WTC11 (cell line): ENCODE measurements around the gene FETUB. TPM values are rescaled to one million over a fixed set of nuclear protein-coding genes. Genes with fewer than 3 reads are reported as not detected.

Experiments used
- ATAC-seq: fragments of 200-7000 bp; cut with Tn5 transposase; 2 replicates; pipeline ENCODE4 v1.10.0; 2021; ENCODE audit warnings: mild to moderate bottlenecking, moderate library complexity
- CTCF ChIA-PET: fragments of 300-600 bp; sonication (Branson Sonifier 250); formaldehyde crosslinking; loops from one replicate; lab custom pipeline; 2021; ENCODE audit warnings: antibody characterized with exemption; lab: Charles Lee
- POLR2A ChIA-PET: fragments of 350-600 bp; sonication (Branson Sonifier 250); formaldehyde crosslinking; loops from one replicate; lab custom pipeline; 2021; ENCODE audit warnings: antibody characterized with exemption; lab: Charles Lee
- DNase-seq: peaks from one replicate; pipeline ENCODE4 v3.0.0; 2021; ENCODE audit warnings: low spot score
- H3K27ac Mint-ChIP-seq: 2 replicates; pipeline ENCODE4 v1.8.0; 2021; ENCODE audit warnings: mixed read lengths
- H3K27me3 Mint-ChIP-seq: 2 replicates; pipeline ENCODE4 v1.8.0; 2021; ENCODE audit warnings: low read depth, mild to moderate bottlenecking, moderate library complexity, mixed read lengths
- H3K36me3 Mint-ChIP-seq: 2 replicates; pipeline ENCODE4 v1.8.0; 2021; ENCODE audit warnings: mixed read lengths
- H3K4me1 Mint-ChIP-seq: 2 replicates; pipeline ENCODE4 v1.8.0; 2022; ENCODE audit warnings: mixed read lengths
- H3K4me3 Mint-ChIP-seq: 2 replicates; pipeline ENCODE4 v1.8.0; 2021; ENCODE audit warnings: mild to moderate bottlenecking, moderate library complexity, mixed read lengths
- H3K9me3 Mint-ChIP-seq: 2 replicates; pipeline ENCODE4 v1.8.0; 2021; ENCODE audit warnings: mixed read lengths
- CREM ChIP-seq: sonication (generic); formaldehyde crosslinking; IDR thresholded peaks from 2 replicates; pipeline ENCODE4 v1.8.1; 2022; ENCODE audit warnings: mild to moderate bottlenecking, missing genetic modification reagents, moderate library complexity
- EMX1 ChIP-seq: fragments of 250-450 bp; sonication (Bioruptor Pico); IDR thresholded peaks from 2 replicates; pipeline ENCODE4 v1.8.0; 2021; ENCODE audit warnings: mild to moderate bottlenecking
- MXD4 ChIP-seq: fragments of 250-450 bp; sonication (Bioruptor Pico); IDR thresholded peaks from 2 replicates; pipeline ENCODE4 v1.8.0; 2021; ENCODE audit warnings: mild to moderate bottlenecking, moderate library complexity, borderline replicate concordance
- NFYB ChIP-seq: sonication (generic); formaldehyde crosslinking; conservative IDR thresholded peaks from 2 replicates; pipeline ENCODE4 v1.8.0; 2022; ENCODE audit warnings: low read depth, missing genetic modification reagents
- NR1H2 ChIP-seq: sonication (generic); formaldehyde crosslinking; IDR thresholded peaks from 2 replicates; pipeline ENCODE4 v1.9.0; 2021; ENCODE audit warnings: mild to moderate bottlenecking, moderate library complexity, missing genetic modification reagents
- NR3C1 ChIP-seq: sonication (generic); formaldehyde crosslinking; conservative IDR thresholded peaks from 2 replicates; pipeline ENCODE4 v1.8.1; 2023; ENCODE audit warnings: low read depth, mild to moderate bottlenecking, missing genetic modification reagents
- RELA ChIP-seq: sonication (generic); formaldehyde crosslinking; IDR thresholded peaks from 2 replicates; pipeline ENCODE4 v1.8.1; 2022; ENCODE audit warnings: missing genetic modification reagents, mild to moderate bottlenecking, borderline replicate concordance
- SMAD3 ChIP-seq: sonication (generic); formaldehyde crosslinking; IDR thresholded peaks from 2 replicates; pipeline ENCODE4 v1.8.0; 2022; ENCODE audit warnings: missing genetic modification reagents, mild to moderate bottlenecking, borderline replicate concordance
- SP1 ChIP-seq: sonication (generic); formaldehyde crosslinking; conservative IDR thresholded peaks from 2 replicates; pipeline ENCODE4 v1.8.1; 2022; ENCODE audit warnings: missing genetic modification reagents
- TEAD1 ChIP-seq: sonication (generic); formaldehyde crosslinking; IDR thresholded peaks from 2 replicates; pipeline ENCODE4 v1.8.0; 2022; ENCODE audit warnings: mild to moderate bottlenecking, missing genetic modification reagents
- ZMAT4 ChIP-seq: fragments of 250-450 bp; sonication (Bioruptor Pico); IDR thresholded peaks from 2 replicates; pipeline ENCODE4 v1.9.0; 2021; ENCODE audit warnings: mild to moderate bottlenecking
- total RNA-seq: library from RNA; stranded (reverse); gene quantifications from 3 replicates; pipeline ENCODE4 v1.2.3, GENCODE V29; 2021
- TF ChIP-seq, protein P1 (sequence below): sonication (generic); formaldehyde crosslinking; IDR thresholded peaks from 2 replicates; pipeline ENCODE4 v1.8.0; 2022; ENCODE audit warnings: mild to moderate bottlenecking, missing genetic modification reagents
- TF ChIP-seq, protein P2 (sequence below): fragments of 200-600 bp; IDR thresholded peaks from 2 replicates; pipeline ENCODE4 v1.8.0; 2022; ENCODE audit warnings: antibody characterized with exemption
- TF ChIP-seq, protein P3 (sequence below): fragments of 250-450 bp; sonication (Bioruptor Pico); IDR thresholded peaks from 2 replicates; pipeline ENCODE4 v1.9.0; 2021; ENCODE audit warnings: mild to moderate bottlenecking, borderline replicate concordance
- TF ChIP-seq, protein P4 (sequence below): sonication (generic); formaldehyde crosslinking; IDR thresholded peaks from 2 replicates; pipeline ENCODE4 v1.8.1; 2023; ENCODE audit warnings: mild to moderate bottlenecking, missing genetic modification reagents

FETUB gene
- total RNA-seq, 1 experiment from 2014 or later, result not detected

DNA sequence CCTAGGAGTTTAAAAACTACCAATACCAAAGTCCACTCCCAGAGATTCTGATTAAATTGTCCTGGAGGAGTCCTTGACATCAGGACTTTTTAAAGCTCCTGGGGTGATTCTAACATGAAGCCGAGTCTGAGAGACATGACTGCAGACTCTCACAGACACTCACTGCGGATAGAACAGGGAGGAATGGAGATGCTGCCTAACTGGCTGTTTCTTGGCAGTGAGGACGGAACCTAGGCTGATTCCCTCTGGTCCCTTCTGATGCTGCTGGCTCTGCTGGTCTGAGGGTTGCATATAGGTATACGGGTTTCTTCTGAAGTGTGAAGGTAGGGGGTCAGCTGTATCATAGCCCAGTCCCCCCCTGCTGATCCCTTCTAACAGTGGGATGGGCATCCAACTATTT is 24.3 kb downstream of the FETUB start:
- H3K36me3 Mint-ChIP-seq, result peaks cover 6% of the 10 kb centered on the region
- DNase-seq, result no peak
- TF ChIP-seq RELA (CRISPR knock-in tag), result no peak
- no peak for TF ChIP-seq NR3C1 (CRISPR knock-in tag)
- TF ChIP-seq NFYB (CRISPR knock-in tag), result no peak
- no peak for TF ChIP-seq CREM (CRISPR knock-in tag)
- no peak for TF ChIP-seq EMX1
- TF ChIP-seq MXD4 (CRISPR knock-in tag), result no peak
- no peak for TF ChIP-seq SMAD3
- TF ChIP-seq ZMAT4 (CRISPR knock-in tag), result no peak
- TF ChIP-seq, protein P1, sequence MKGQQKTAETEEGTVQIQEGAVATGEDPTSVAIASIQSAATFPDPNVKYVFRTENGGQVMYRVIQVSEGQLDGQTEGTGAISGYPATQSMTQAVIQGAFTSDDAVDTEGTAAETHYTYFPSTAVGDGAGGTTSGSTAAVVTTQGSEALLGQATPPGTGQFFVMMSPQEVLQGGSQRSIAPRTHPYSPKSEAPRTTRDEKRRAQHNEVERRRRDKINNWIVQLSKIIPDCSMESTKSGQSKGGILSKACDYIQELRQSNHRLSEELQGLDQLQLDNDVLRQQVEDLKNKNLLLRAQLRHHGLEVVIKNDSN, result no peak
- no peak for TF ChIP-seq NR1H2 (CRISPR knock-in tag)
- TF ChIP-seq, protein P2, sequence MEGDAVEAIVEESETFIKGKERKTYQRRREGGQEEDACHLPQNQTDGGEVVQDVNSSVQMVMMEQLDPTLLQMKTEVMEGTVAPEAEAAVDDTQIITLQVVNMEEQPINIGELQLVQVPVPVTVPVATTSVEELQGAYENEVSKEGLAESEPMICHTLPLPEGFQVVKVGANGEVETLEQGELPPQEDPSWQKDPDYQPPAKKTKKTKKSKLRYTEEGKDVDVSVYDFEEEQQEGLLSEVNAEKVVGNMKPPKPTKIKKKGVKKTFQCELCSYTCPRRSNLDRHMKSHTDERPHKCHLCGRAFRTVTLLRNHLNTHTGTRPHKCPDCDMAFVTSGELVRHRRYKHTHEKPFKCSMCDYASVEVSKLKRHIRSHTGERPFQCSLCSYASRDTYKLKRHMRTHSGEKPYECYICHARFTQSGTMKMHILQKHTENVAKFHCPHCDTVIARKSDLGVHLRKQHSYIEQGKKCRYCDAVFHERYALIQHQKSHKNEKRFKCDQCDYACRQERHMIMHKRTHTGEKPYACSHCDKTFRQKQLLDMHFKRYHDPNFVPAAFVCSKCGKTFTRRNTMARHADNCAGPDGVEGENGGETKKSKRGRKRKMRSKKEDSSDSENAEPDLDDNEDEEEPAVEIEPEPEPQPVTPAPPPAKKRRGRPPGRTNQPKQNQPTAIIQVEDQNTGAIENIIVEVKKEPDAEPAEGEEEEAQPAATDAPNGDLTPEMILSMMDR, result no peak
- TF ChIP-seq TEAD1, result no peak
- TF ChIP-seq, protein P3, sequence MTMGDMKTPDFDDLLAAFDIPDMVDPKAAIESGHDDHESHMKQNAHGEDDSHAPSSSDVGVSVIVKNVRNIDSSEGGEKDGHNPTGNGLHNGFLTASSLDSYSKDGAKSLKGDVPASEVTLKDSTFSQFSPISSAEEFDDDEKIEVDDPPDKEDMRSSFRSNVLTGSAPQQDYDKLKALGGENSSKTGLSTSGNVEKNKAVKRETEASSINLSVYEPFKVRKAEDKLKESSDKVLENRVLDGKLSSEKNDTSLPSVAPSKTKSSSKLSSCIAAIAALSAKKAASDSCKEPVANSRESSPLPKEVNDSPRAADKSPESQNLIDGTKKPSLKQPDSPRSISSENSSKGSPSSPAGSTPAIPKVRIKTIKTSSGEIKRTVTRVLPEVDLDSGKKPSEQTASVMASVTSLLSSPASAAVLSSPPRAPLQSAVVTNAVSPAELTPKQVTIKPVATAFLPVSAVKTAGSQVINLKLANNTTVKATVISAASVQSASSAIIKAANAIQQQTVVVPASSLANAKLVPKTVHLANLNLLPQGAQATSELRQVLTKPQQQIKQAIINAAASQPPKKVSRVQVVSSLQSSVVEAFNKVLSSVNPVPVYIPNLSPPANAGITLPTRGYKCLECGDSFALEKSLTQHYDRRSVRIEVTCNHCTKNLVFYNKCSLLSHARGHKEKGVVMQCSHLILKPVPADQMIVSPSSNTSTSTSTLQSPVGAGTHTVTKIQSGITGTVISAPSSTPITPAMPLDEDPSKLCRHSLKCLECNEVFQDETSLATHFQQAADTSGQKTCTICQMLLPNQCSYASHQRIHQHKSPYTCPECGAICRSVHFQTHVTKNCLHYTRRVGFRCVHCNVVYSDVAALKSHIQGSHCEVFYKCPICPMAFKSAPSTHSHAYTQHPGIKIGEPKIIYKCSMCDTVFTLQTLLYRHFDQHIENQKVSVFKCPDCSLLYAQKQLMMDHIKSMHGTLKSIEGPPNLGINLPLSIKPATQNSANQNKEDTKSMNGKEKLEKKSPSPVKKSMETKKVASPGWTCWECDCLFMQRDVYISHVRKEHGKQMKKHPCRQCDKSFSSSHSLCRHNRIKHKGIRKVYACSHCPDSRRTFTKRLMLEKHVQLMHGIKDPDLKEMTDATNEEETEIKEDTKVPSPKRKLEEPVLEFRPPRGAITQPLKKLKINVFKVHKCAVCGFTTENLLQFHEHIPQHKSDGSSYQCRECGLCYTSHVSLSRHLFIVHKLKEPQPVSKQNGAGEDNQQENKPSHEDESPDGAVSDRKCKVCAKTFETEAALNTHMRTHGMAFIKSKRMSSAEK (CRISPR knock-in tag), result no peak
- TF ChIP-seq, all 79 proteins: peak for 0
- ChIA-PET POLR2A (no interaction called here), CTCF (interaction anchor here (0.8 to 1.4 kb wide), 2 partner anchors 49 to 50 kb away, joined by 3 to 5 read pairs; no protein-coding TSS in a partner anchor)
- Mint-ChIP-seq H3K4me3 (no peak overlapping the region), H3K4me1 (peaks cover 52% of the 10 kb centered on the region), H3K9me3 (peaks cover 6% of the 10 kb centered on the region), H3K27ac (peak overlapping the region; percentile 90), H3K27me3 (peaks cover under 1% of the 10 kb centered on the region)
- peak; percentile 64 for ATAC-seq

DNA sequence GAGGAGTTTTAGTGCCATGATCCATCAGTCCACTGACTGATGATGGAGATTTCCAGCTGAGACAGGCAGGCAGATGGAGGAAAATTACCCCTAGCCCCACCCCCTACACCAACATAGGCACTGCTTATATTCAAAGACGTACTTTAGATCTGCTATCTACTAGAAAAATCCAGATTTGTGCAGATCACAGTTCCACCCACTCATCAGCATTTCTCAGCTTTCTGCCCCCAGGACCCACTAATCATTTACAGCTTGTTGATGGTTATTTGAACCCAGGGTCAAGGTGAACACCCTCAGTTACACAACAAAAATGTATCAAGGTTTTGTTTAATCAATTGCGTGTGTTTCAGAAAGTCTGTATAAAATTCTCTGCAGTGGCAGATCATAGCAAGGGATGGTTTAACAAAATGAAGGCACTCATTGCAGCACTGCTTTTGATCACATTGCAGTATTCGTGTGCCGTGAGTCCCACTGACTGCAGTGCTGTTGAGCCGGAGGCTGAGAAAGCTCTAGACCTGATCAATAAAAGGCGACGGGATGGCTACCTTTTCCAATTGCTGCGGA is 25.5 kb downstream of the FETUB start, which contains the start of gene HRG:
Gene HRG, plus strand, starts transcription at position 390 of the 564 bp plus-strand sequence. Its CDS starts 18 bp downstream, at position 408.
- Mint-ChIP-seq H3K36me3 (no peaks in the 10 kb centered on the region), H3K4me1 (peaks cover 56% of the 10 kb centered on the region), H3K4me3 (no peak within 1 kb of the TSS), H3K27me3 (no peaks in the 10 kb centered on the region; the same call in 1 of the 2 replicates), H3K9me3 (no peaks in the 10 kb centered on the region), H3K27ac (no peak within 1 kb of the TSS)
- no peak for ATAC-seq
- POLR2A ChIA-PET, result interaction anchor here (0.6 kb wide), 1 partner anchor 97 kb away, joined by 4 read pairs; no protein-coding TSS in a partner anchor
- TF ChIP-seq NFYB (CRISPR knock-in tag) (no peak), SP1 (CRISPR knock-in tag) (no peak)
- TF ChIP-seq, protein P4, sequence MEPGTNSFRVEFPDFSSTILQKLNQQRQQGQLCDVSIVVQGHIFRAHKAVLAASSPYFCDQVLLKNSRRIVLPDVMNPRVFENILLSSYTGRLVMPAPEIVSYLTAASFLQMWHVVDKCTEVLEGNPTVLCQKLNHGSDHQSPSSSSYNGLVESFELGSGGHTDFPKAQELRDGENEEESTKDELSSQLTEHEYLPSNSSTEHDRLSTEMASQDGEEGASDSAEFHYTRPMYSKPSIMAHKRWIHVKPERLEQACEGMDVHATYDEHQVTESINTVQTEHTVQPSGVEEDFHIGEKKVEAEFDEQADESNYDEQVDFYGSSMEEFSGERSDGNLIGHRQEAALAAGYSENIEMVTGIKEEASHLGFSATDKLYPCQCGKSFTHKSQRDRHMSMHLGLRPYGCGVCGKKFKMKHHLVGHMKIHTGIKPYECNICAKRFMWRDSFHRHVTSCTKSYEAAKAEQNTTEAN (CRISPR knock-in tag), result no peak
- no peak for DNase-seq
- CTCF ChIA-PET, result no interaction called here
